HG03066 (cell line): Measurements from ENCODE around the gene E2F8.
"Not testable (repeated sequence)": the region's sequence is repeated elsewhere in the genome, so short reads cannot be mapped to it uniquely, and the experiment has no call there.

Experiments
- ATAC-seq: cut with Tn5 transposase; IDR thresholded peaks from one replicate; pipeline ENCODE4 v1.9.1; 2021; ENCODE audit warnings: low read depth; ENCODE audit not compliant: unreplicated experiment

The E2F8 gene, protein sequence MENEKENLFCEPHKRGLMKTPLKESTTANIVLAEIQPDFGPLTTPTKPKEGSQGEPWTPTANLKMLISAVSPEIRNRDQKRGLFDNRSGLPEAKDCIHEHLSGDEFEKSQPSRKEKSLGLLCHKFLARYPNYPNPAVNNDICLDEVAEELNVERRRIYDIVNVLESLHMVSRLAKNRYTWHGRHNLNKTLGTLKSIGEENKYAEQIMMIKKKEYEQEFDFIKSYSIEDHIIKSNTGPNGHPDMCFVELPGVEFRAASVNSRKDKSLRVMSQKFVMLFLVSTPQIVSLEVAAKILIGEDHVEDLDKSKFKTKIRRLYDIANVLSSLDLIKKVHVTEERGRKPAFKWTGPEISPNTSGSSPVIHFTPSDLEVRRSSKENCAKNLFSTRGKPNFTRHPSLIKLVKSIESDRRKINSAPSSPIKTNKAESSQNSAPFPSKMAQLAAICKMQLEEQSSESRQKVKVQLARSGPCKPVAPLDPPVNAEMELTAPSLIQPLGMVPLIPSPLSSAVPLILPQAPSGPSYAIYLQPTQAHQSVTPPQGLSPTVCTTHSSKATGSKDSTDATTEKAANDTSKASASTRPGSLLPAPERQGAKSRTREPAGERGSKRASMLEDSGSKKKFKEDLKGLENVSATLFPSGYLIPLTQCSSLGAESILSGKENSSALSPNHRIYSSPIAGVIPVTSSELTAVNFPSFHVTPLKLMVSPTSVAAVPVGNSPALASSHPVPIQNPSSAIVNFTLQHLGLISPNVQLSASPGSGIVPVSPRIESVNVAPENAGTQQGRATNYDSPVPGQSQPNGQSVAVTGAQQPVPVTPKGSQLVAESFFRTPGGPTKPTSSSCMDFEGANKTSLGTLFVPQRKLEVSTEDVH

DNA sequence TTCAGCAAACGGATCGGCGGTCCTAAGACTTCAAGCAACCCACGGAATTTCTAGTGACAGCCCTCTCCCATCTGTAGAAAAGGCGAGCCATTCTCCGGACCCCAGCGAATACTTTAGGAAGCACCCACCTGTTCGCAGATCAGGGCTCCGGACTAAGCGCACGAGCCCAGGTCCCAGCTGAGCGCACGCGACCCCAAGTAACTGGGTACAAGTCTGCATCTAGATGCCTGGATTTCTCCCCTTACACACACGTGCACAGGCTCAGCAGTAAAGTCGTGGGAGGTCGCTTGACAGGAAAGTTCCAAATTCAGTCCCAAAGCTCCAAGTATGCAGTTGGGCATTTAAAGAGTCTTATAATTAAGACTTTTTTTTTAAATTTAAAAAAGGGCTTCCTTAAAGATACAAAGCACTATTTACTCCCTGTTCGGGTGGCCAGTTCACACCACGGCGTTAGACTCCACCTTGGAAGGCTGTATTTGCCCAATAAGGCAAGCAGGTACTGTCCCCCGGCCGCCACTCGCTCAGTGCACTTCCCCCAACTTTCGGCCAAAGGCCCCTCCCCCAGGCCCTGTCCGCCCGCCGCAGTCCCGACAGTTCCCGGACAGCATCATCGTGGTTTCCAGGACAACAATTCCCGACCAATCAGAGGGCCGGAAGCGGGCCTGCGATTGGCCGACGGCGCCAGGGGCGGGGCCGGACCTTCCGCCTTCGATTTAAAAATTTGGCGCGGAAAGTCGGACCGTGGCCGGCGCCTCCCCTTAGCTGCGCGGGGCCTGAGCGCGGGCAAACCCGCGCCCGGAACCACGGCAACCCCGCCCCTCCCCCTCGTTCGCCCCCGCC lies at the start of gene E2F8:
TSS of gene E2F8 (minus strand) at position 526 of the 840 bp plus-strand sequence. CDS start 824 bp downstream, outside the sequence.
- ATAC-seq = peak; percentile 85

DNA sequence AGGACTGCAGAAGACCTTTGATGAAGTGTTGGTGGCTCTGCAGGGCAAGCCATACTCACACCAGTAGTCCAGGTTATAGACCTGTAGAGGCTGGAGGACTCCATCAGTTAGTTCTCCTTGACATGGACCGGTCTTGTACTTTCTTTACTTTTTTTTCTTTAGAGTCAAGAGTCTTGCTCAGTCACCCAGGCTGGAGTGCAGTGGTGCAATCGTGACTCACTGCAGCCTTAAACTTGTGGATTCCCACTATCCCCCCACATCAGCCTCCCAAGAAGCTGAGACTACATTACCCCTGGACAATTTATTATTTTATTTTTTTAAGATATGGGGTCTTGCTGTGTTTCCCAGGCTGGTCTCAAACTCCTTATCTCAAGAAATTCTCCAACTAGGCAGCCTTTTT lies 49.6 kb upstream of the E2F8 start:
- ATAC-seq = no peak

GRCh38 chr11:19288256-19288655 lies 47.5 kb upstream of the E2F8 start:
- ATAC-seq = no peak

DNA sequence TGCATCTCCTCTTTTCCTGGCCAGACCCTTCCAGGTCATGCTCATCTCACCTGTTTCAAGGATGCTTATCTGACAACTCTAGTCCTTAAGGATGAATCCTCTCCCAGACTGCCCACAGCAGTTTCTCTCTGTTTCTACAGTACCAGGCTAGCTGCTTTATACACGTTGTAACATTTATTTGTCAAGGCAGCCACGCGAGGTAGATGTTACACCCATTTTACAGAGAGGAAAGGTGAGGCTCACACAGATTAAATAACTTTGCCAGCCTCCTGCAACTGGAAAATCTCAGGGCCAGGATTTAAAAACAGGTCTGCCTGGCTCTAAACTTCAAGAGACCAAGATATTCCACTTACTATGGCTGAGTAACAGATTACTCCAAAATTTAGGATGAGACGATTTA lies 45.7 kb upstream of the E2F8 start:
- no peak for ATAC-seq

- no peak for ATAC-seq
These were observed 44.1 kb upstream of the E2F8 start for GRCh38 chr11:19284881-19285280.

DNA sequence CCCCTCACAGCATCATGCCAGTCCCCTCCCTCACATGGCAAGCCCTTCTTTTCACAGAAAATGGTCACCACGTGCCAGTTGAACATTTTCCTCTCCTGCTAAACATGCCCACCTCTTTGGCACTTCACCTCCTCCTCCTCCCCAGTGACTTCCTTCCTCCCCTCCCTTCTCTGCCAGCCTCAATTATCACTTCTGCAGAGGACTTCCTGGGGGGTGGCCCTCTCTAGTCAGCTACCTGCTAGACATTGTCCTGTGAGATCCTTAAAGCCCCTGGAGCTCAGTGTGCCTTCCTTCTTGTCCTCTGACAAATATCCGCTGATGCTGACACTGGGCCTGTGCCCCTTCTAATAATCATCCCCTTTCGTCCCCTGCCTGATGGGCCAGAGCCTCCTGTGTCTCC lies 43.2 kb upstream of the E2F8 start:
- ATAC-seq = no peak

DNA sequence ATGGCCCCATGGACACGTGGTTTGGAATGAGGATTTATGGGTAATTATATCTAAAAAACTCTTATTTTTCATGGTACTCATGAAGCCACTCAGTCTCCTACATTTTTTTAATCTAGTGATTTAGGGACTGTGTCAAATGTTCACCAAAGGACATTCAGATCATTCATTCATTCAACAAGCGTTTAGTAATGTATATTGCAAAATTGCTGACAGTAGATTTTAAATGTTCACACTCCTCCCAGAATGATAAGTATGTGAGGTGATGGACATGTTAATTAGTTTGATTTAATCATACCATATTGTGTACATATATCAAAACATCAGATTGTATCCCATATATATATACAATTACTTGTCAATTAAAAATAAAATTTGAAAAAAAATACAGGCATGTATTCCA lies 40.8 kb upstream of the E2F8 start:
- no peak for ATAC-seq

DNA sequence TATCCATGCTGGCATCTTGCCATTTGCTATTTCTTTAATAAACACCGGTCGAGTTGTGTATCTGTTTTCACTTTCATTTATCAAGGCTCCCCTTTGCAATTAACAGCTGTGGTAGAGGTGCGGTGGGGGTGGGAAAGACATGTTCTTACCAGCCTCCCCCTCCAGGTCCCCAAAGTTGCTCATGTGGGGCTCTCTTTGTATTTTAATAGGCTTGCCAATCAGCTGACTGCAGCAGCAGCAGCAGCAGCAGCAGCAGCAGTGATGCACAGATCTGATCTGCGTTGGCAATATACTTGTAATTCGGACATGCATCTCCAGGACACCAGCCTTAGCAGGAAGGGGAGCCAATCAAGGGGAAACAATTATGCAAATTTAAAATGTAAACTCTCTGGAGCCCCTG lies 40.3 kb upstream of the E2F8 start:
- ATAC-seq = no peak

DNA sequence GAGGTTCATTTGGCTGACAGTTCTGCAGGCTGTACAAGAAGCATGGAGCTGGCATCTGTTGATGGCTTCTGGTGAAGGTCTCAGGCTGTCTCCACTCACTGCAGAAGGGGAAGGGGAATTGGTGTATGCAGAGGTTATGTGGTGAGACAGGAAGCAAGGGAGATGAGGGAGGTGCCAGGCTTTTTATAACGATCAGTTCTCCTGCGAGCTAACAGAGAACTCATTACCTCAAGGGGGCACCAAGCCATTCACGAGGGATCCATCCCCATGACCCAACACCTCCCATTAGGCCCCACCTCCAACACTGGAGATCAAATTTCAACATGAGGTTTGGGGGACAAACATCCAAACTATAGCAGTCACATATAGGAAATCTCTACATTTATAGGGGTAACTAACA lies 38.7 kb upstream of the E2F8 start:
- ATAC-seq = no peak

GRCh38 chr11:19276859-19277808 lies 36.4 kb upstream of the E2F8 start:
- no peak for ATAC-seq

DNA sequence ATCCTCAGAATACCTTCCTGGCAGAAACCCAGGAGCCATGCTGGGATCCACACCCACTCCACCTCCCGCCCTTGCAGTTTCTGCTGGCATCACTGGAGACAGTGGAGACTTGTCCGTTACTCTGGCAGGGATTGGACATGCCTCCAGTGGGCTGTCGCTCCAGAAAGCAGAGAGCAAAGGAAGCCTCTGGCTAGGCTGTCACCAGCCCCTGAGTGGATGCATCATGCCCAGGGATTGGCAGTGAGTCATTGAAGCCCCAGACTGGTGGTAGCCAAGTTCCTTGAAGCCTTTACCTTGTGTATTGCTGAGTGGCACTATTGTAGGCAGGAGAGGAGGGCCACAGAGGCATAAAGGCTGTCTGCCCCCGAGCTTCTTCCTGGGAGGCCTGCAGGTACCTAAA lies 34.8 kb upstream of the E2F8 start:
- no peak for ATAC-seq

- ATAC-seq = not testable (repeated sequence)
These were observed 32.5 kb upstream of the E2F8 start for GRCh38 chr11:19273219-19273618.

GRCh38 chr11:19268909-19269308 lies 28.2 kb upstream of the E2F8 start:
- ATAC-seq = no peak

DNA sequence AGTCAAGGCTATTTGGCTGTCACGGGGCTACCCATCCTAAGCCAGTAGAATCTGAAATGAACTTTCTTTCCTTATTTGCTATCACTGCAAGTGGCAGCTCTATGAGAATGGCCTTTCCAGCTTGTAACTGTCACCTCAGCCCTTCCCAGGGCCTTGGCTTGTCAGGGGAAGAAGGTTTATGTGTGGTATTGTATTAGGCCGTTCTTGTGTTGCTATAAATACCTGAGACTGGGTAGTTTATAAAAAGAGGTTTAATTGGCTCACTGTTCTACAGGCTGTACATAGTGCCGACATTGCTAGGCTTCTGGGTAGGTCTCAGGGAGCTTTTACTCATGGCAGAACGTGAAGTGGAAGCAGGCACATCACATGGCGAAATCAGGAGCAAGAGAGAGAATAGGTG lies 26.8 kb upstream of the E2F8 start:
- no peak for ATAC-seq

- no peak for ATAC-seq
These were observed 22.6 kb upstream of the E2F8 start for GRCh38 chr11:19263333-19263732.

GRCh38 chr11:19259487-19260345 lies 19.0 kb upstream of the E2F8 start:
- ATAC-seq = no peak

DNA sequence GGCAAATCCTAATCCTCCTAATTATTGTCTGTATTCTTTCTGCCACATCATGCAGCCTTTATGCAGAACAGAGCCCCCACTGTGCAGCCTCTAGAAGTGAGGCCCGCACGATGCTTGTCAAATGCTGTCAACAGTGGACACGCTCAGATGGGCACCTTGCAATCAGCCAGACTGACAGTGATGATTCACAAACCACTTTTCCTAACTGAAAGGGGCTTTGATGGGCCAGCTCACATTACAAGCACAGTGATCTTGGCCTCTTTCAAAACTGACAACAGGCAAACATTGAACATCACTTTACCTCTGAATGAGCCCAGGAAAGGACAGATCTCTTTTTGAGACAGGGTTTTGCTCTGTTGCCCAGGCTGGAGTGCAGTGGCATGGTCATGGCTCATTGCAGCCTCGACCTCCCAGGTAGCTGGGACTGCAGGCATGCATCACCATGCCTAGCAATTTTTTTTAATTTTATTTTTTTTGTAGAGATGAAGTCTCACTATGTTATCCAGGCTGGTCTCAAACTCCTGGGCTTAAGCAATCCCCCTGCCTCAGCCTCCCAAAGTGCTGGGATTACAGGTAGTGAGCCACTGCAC lies 18.0 kb upstream of the E2F8 start:
- no peak for ATAC-seq

- not testable (repeated sequence) for ATAC-seq
These were observed 13.7 kb upstream of the E2F8 start for GRCh38 chr11:19254441-19254840.
